Inferior parietal cortex (tissue), 1 donor: Measurements from ENCODE around the gene BRINP3.

Source experiments
- DNase-seq: peaks from one replicate; pipeline ENCODE4 v3.0.0-alpha.2; 2016; ENCODE audit errors: extremely low spot score

BRINP3 gene

GRCh38 chr1:190116921-190117320 is 360.7 kb downstream of the BRINP3 start:
- DNase-seq: no peak

DNA sequence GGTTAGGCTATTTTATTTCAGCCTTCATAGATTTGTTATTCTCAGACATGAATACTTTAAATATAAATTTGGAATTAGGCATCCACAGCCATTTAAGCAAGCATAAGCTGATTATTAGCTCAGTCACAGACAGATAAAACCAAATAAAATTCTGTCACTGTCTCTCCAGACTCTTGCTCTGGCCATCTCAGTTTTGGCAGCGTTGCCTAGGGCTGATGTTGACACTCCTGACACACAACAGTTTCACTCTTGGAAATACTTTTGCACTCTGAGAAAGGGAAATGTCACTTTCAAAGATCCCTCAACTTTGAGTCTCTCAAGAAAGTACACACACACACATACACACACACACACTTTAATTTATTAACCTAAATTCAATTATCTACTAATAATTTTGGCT is 372.7 kb downstream of the BRINP3 start:
- no peak for DNase-seq

- DNase-seq: no peak
These were observed 374.8 kb downstream of the BRINP3 start for GRCh38 chr1:190102757-190103326.

DNA sequence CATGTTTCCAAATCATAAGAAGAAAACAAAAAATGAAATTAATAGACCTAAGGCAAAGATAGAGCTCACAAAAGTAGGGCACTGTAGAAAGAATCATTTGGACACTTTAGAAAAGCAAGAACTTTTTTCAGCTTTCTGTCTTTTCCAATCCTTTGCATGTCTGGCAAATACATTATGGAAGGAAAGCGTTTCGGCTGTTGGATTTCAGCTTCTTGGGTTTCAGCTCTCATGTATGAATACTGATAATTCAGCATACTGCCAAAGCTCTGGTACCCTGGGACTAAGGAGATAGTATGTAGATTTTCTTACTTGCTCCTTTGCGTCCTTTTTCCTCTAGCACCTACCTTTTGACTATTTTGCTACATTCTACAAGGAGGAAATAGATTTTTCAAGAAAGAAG is 375.9 kb downstream of the BRINP3 start:
- DNase-seq: no peak

- DNase-seq: no peak
These were observed 378.9 kb downstream of the BRINP3 start for GRCh38 chr1:190098756-190099155.

GRCh38 chr1:190098107-190098506 is 379.6 kb downstream of the BRINP3 start:
- no peak for DNase-seq

DNA sequence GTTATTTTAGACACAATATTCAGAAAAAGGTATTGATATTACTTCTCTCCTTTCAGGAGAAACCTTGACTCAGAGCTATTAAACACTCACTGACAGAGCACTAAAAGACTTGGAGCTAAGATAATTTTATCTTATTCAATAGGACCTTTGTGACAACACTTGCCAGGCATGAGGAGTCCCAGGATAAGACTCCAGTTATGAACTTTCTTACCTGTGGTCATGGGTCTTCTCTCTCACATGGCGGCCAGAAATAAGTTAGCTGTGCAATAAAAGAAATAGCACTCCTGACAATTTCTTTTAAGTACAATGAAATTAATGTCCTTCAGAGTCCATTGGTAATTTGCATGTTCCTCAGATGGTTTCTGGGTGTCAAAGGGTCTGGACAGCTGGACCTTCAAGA is 382.1 kb downstream of the BRINP3 start:
- no peak for DNase-seq

GRCh38 chr1:190084552-190084951 is 393.1 kb downstream of the BRINP3 start:
- DNase-seq: no peak

DNA sequence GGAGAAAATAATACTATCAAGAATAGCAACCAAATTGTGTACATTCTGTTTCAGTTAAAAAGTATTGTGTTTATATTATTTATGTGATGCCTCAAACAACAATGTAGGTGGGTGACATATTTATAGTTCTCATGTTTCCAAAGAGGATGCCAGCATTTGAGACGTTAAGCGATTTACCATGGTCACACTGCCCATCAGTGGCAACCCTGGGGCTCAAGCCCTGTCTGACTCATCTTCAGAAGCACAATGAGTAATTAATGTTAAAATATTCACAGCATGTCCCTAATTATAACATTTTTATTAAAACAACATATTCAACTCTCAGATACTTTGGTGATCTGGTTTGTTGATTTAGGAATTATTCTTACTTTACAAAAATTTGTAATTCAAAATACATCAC is 409.4 kb downstream of the BRINP3 start:
- DNase-seq: no peak

DNA sequence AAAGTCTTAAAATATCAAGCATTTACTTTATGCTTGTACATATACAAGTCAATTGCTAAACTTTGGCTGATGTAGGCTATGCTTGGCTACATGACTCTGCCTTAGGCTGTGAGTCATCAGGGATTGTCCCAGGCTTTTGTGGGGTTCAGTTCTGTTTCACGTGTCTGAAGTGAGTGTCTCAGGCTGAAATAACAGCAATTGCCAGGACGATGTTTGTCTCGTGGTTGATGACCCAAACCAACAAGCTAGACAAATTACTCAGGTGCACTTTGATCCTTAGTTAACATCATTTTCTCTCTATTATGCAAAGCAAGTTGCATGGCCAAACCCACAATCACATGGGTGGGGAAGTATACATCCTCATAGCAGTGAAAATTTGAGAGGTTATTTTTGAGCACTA is 410.1 kb downstream of the BRINP3 start:
- no peak for DNase-seq

DNA sequence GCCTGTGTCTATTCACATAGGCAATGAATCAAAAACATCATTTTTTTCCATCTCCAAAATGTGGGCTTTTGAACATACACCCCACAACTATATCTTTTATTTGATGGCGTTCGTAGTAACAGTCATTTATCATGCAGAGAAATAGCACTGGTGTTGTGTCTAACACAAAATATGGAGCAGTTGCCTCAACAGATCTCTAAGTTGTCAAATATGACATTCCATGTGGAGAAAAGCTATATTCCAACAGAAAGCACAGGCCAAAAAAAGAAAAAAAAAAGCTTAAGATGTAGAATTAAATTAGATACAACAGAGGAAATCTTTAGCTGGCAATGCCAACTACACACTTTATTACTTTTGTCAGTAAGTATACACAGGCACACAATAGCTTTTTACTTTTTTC is 411.7 kb downstream of the BRINP3 start:
- no peak for DNase-seq

DNA sequence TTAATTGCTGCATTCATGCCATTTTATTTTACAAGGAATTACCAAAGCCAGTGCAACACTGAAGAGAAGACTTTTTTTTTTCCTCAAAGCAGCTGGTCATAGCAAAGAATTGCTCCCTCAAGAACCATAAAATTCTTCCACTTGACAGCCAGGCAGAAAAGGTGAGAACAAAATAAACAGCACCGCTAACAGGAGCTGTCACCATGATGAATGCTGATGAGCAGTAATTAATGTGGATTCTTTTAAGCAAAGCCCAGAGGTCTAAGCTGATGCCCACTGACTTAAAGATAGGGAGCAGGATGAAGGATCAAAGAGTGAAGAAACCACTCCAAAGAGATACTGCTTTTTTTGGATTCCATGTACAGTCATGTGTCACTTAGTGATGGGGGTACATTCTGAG is 428.4 kb downstream of the BRINP3 start:
- DNase-seq: no peak
